Neural cell (in vitro differentiated cells): ENCODE measurements around the gene PLSCR3.

Experiments
- CTCF ChIP-seq: fragments of 450-650 bp; IDR thresholded peaks from 2 replicates; pipeline ENCODE4 v1.5.1; 2014; ENCODE audit warnings: antibody characterized with exemption, mild to moderate bottlenecking, moderate library complexity; ENCODE audit not compliant: poor library complexity, severe bottlenecking
- EP300 ChIP-seq: fragments of 450-650 bp; conservative IDR thresholded peaks from 2 replicates; pipeline ENCODE4 v1.6.1; 2014; ENCODE audit warnings: antibody characterized with exemption, mild to moderate bottlenecking, moderate library complexity; ENCODE audit not compliant: poor library complexity, severe bottlenecking
- EZH2 ChIP-seq: fragments of 200-600, 300-800 bp; shearing (Covaris generic), sonication (generic); IDR thresholded peaks from 2 replicates; pipeline ENCODE4 v1.6.1; 2014; ENCODE audit warnings: antibody characterized with exemption, low read length, borderline replicate concordance, mild to moderate bottlenecking; ENCODE audit not compliant: insufficient read depth, poor library complexity, severe bottlenecking
- MXI1 ChIP-seq: fragments of 450-650 bp; conservative IDR thresholded peaks from 2 replicates; pipeline ENCODE4 v1.6.1; 2014; ENCODE audit warnings: antibody characterized with exemption, mild to moderate bottlenecking; ENCODE audit not compliant: poor library complexity, severe bottlenecking
- POLR2AphosphoS5 ChIP-seq: IDR thresholded peaks from 2 replicates; pipeline ENCODE4 v1.6.1; 2012

- TF ChIP-seq CTCF, result peak; percentile 59
- TF ChIP-seq EP300, result no peak
- no peak for TF ChIP-seq POLR2AphosphoS5
- TF ChIP-seq EZH2, result no peak
- TF ChIP-seq MXI1, result no peak
Measured at GRCh38 chr17:7356072-7356549, 38.2 kb downstream of the PLSCR3 start.
